GM23338 (cell line): Measurements from ENCODE around the gene NFKB1.

Source experiments
- EZH2 ChIP-seq: fragments of 200-600 bp; sonication (generic); IDR thresholded peaks from one replicate; pipeline ENCODE4 v1.8.0; 2017; ENCODE audit warnings: antibody characterized with exemption, mild to moderate bottlenecking, low read depth; ENCODE audit not compliant: unreplicated experiment
- EZH2phosphoT487 ChIP-seq: fragments of 200-600 bp; sonication (generic); IDR thresholded peaks from one replicate; pipeline ENCODE4 v1.8.1; 2018; ENCODE audit warnings: antibody characterized with exemption; ENCODE audit not compliant: unreplicated experiment
- TF ChIP-seq, protein P1 (sequence below), 2 experiments: fragments of 200-600 bp in 1 of 2; sonication (generic) in 1 of 2; conservative IDR thresholded peaks; 2 replicates each; pipeline versions ENCODE4 v1.5.1 to v1.6.1; 2016 to 2017; ENCODE audit warnings: antibody characterized with exemption in 2 of 2, low read depth in 2 of 2, mild to moderate bottlenecking in 2 of 2, moderate library complexity in 1 of 2

DNA sequence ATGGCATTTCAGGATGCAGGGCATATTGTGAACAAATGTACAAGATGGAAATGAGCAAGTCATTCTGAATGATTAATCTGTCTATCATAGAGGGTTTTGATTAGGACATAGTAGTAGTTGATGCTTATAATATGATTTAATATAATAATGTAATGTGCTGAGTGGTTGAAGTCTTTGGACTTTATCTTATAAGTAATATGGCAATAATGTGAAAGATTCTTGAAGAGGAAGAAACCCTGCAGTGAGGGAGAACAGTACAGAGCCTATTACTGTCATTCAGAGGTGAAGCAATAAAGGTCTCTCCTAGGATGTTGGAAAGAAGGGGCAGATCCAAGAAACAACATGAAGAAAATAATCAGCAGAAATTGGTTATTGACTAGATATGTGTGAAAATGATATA, 16.6 kb downstream of the NFKB1 start:
- TF ChIP-seq EZH2phosphoT487 (no peak), EZH2 (no peak)
- TF ChIP-seq, protein P1, sequence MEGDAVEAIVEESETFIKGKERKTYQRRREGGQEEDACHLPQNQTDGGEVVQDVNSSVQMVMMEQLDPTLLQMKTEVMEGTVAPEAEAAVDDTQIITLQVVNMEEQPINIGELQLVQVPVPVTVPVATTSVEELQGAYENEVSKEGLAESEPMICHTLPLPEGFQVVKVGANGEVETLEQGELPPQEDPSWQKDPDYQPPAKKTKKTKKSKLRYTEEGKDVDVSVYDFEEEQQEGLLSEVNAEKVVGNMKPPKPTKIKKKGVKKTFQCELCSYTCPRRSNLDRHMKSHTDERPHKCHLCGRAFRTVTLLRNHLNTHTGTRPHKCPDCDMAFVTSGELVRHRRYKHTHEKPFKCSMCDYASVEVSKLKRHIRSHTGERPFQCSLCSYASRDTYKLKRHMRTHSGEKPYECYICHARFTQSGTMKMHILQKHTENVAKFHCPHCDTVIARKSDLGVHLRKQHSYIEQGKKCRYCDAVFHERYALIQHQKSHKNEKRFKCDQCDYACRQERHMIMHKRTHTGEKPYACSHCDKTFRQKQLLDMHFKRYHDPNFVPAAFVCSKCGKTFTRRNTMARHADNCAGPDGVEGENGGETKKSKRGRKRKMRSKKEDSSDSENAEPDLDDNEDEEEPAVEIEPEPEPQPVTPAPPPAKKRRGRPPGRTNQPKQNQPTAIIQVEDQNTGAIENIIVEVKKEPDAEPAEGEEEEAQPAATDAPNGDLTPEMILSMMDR (conservative IDR thresholded peaks at IDR 0.05; ENCODE audit: low read depth in 2 of 2): no peak
